Fibroblast of the aortic adventitia (primary cell): ENCODE results near the gene MTRF1L. TPM values are rescaled to one million over a fixed set of nuclear protein-coding genes. Genes with fewer than 3 reads are reported as not detected.
A peak's percentile ranks its signal among the peaks of the same experiment; 100 is the strongest.

Source experiments
- DNase-seq: peaks from one replicate; pipeline ENCODE4 v3.0.0-alpha.2; 2010; ENCODE audit warnings: low read depth
- H3K4me3 ChIP-seq: 2 replicates; pipeline ENCODE4 v1.5.1; 2011; ENCODE audit warnings: low read depth, mild to moderate bottlenecking, control low read depth, low read length, moderate library complexity
- CTCF ChIP-seq: IDR thresholded peaks from 2 replicates; pipeline ENCODE4 v1.5.1; 2011; ENCODE audit warnings: mild to moderate bottlenecking, low read length, control low read depth, inconsistent platforms; ENCODE audit not compliant: insufficient read depth
- total RNA-seq: library from RNA; depleted of rRNA; stranded (reverse); fragments of >200 nt; gene quantifications from 2 replicates; pipeline ENCODE4 v1.2.3, GENCODE V29; 2012; ENCODE audit warnings: low replicate concordance

The MTRF1L gene
- total RNA-seq, 1 donor = 28.2 TPM

GRCh38 chr6:153043719-153044118 lies 41.2 kb upstream of the MTRF1L start:
- no peak overlapping the region for H3K4me3 ChIP-seq
- DNase-seq = no peak
- no peak for TF ChIP-seq CTCF

GRCh38 chr6:153038378-153039057 lies 36.0 kb upstream of the MTRF1L start:
- DNase-seq = peak; percentile 74
- no peak for TF ChIP-seq CTCF
- H3K4me3 ChIP-seq = peak overlapping the region; percentile 3

GRCh38 chr6:153034139-153034538 lies 31.6 kb upstream of the MTRF1L start:
- TF ChIP-seq CTCF = no peak
- no peak for DNase-seq
- H3K4me3 ChIP-seq = no peak overlapping the region

- peak; percentile 39 for TF ChIP-seq CTCF
- peak; percentile 91 for DNase-seq
- no peak overlapping the region for H3K4me3 ChIP-seq
Observed at GRCh38 chr6:153032255-153032882, 29.9 kb upstream of the MTRF1L start.

- DNase-seq = peak; percentile 9
- no peak overlapping the region for H3K4me3 ChIP-seq
- TF ChIP-seq CTCF = no peak
Observed at GRCh38 chr6:153031335-153031955, 28.9 kb upstream of the MTRF1L start.

- TF ChIP-seq CTCF = no peak
- H3K4me3 ChIP-seq = no peak overlapping the region
- DNase-seq = no peak
Observed at GRCh38 chr6:153028963-153029362, 26.5 kb upstream of the MTRF1L start.
